ENCODE data around the gene BCAS3.

DNA sequence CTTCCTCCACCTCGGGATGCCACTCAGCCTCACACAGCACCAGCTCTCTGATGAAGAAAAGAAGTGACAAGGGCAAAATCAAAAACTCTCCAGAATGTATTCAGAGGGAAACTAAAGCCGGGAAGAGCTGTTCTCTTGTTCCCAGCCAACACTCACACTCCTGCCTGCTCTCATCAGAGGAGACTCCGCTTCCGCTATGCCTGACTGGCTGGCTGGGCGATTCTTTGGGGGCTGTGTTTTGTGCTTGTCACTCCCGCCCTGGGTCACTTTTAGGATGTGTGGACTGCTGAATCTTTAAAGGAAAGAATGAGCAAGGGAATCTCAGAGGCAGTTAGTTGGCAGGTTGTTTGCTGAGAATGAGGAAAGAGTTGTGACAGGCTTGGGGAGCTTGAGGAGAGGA, 667.4 kb downstream of the BCAS3 start:
- TF ChIP-seq, protein P1, sequence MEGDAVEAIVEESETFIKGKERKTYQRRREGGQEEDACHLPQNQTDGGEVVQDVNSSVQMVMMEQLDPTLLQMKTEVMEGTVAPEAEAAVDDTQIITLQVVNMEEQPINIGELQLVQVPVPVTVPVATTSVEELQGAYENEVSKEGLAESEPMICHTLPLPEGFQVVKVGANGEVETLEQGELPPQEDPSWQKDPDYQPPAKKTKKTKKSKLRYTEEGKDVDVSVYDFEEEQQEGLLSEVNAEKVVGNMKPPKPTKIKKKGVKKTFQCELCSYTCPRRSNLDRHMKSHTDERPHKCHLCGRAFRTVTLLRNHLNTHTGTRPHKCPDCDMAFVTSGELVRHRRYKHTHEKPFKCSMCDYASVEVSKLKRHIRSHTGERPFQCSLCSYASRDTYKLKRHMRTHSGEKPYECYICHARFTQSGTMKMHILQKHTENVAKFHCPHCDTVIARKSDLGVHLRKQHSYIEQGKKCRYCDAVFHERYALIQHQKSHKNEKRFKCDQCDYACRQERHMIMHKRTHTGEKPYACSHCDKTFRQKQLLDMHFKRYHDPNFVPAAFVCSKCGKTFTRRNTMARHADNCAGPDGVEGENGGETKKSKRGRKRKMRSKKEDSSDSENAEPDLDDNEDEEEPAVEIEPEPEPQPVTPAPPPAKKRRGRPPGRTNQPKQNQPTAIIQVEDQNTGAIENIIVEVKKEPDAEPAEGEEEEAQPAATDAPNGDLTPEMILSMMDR (IDR thresholded peaks at IDR 0.05; ENCODE audit: low read depth, low read length, missing input control) = no peak
- TF ChIP-seq, protein P2, sequence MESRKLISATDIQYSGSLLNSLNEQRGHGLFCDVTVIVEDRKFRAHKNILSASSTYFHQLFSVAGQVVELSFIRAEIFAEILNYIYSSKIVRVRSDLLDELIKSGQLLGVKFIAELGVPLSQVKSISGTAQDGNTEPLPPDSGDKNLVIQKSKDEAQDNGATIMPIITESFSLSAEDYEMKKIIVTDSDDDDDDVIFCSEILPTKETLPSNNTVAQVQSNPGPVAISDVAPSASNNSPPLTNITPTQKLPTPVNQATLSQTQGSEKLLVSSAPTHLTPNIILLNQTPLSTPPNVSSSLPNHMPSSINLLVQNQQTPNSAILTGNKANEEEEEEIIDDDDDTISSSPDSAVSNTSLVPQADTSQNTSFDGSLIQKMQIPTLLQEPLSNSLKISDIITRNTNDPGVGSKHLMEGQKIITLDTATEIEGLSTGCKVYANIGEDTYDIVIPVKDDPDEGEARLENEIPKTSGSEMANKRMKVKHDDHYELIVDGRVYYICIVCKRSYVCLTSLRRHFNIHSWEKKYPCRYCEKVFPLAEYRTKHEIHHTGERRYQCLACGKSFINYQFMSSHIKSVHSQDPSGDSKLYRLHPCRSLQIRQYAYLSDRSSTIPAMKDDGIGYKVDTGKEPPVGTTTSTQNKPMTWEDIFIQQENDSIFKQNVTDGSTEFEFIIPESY (IDR thresholded peaks at IDR 0.05) = no peak
- no peak for TF ChIP-seq RXRA (IDR thresholded peaks at IDR 0.05)
- TF ChIP-seq TAF1 (conservative IDR thresholded peaks at IDR 0.05) = no peak
- TF ChIP-seq HNF4A (conservative IDR thresholded peaks at IDR 0.05) = no peak
- TF ChIP-seq, protein P3, sequence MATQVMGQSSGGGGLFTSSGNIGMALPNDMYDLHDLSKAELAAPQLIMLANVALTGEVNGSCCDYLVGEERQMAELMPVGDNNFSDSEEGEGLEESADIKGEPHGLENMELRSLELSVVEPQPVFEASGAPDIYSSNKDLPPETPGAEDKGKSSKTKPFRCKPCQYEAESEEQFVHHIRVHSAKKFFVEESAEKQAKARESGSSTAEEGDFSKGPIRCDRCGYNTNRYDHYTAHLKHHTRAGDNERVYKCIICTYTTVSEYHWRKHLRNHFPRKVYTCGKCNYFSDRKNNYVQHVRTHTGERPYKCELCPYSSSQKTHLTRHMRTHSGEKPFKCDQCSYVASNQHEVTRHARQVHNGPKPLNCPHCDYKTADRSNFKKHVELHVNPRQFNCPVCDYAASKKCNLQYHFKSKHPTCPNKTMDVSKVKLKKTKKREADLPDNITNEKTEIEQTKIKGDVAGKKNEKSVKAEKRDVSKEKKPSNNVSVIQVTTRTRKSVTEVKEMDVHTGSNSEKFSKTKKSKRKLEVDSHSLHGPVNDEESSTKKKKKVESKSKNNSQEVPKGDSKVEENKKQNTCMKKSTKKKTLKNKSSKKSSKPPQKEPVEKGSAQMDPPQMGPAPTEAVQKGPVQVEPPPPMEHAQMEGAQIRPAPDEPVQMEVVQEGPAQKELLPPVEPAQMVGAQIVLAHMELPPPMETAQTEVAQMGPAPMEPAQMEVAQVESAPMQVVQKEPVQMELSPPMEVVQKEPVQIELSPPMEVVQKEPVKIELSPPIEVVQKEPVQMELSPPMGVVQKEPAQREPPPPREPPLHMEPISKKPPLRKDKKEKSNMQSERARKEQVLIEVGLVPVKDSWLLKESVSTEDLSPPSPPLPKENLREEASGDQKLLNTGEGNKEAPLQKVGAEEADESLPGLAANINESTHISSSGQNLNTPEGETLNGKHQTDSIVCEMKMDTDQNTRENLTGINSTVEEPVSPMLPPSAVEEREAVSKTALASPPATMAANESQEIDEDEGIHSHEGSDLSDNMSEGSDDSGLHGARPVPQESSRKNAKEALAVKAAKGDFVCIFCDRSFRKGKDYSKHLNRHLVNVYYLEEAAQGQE (IDR thresholded peaks at IDR 0.05) = no peak
- TF ChIP-seq MAX (IDR thresholded peaks at IDR 0.05) = no peak
- no peak for TF ChIP-seq GABPA (IDR thresholded peaks at IDR 0.05 in 1 of 2, conservative IDR thresholded peaks at IDR 0.05 in 1 of 2)
- no peak for TF ChIP-seq SP1 (IDR thresholded peaks at IDR 0.05)
- no peak for TF ChIP-seq RAD21 (IDR thresholded peaks at IDR 0.05)
- no peak for TF ChIP-seq EGR1 (IDR thresholded peaks at IDR 0.05; ENCODE audit: low read depth in 2 of 2)
- no peak for TF ChIP-seq ATF3 (IDR thresholded peaks at IDR 0.05)
- TF ChIP-seq JUND (IDR thresholded peaks at IDR 0.05) = no peak
